Calu3 (cell line): Measurements from ENCODE around the gene PDE4A. TPM values are rescaled to one million over a fixed set of nuclear protein-coding genes. Genes with fewer than 3 reads are reported as not detected.

ENCODE experiments used
- BruUV-seq: library from RNA; stranded (reverse); fragments of 400-500 nt; replicated peaks from 2 replicates; lab custom pipeline; 2021; lab: Mats Ljungman, UMichigan
- CTCF ChIA-PET: fragments of 300-600 bp; sonication (Branson Sonifier 250); formaldehyde crosslinking; loops from one replicate; lab custom pipeline; 2022; ENCODE audit warnings: antibody characterized with exemption; lab: Charles Lee
- DNase-seq: peaks from one replicate; pipeline ENCODE4 v3.0.0; 2022
- H3K27ac Mint-ChIP-seq: one replicate; pipeline ENCODE4 v1.8.0; 2022; ENCODE audit warnings: mixed read lengths; ENCODE audit not compliant: unreplicated experiment
- H3K27me3 Mint-ChIP-seq: one replicate; pipeline ENCODE4 v1.8.0; 2022; ENCODE audit warnings: mixed read lengths; ENCODE audit not compliant: unreplicated experiment
- H3K36me3 Mint-ChIP-seq: one replicate; pipeline ENCODE4 v1.8.0; 2022; ENCODE audit warnings: mild to moderate bottlenecking, moderate library complexity, mixed read lengths; ENCODE audit not compliant: insufficient read depth, unreplicated experiment
- H3K4me1 Mint-ChIP-seq: one replicate; pipeline ENCODE4 v1.8.0; 2022; ENCODE audit warnings: mild to moderate bottlenecking, low read depth, mixed read lengths; ENCODE audit not compliant: unreplicated experiment
- H3K4me3 Mint-ChIP-seq: one replicate; pipeline ENCODE4 v1.8.0; 2022; ENCODE audit warnings: mild to moderate bottlenecking, low read depth, moderate library complexity, mixed read lengths; ENCODE audit not compliant: unreplicated experiment
- H3K9me3 Mint-ChIP-seq: one replicate; pipeline ENCODE4 v1.8.0; 2022; ENCODE audit warnings: low read depth, mixed read lengths; ENCODE audit not compliant: unreplicated experiment
- CTCF ChIP-seq: fragments of 200-600 bp; IDR thresholded peaks from one replicate; pipeline ENCODE4 v1.8.0; 2022; ENCODE audit warnings: antibody characterized with exemption; ENCODE audit not compliant: unreplicated experiment
- intact Hi-C: fragments of 100-400 bp; cut with micrococcal nuclease; formaldehyde crosslinking; loops from one replicate; pipeline ENCODE4 v1.10.0; 2022; ENCODE audit not compliant: unreplicated experiment
- total RNA-seq: library from RNA; stranded (reverse); gene quantifications from 2 replicates; pipeline ENCODE4 v1.2.3, GENCODE V29; 2022

PDE4A gene
- total RNA-seq, 1 experiment from 2014 or later = 2.8 TPM

GRCh38 chr19:10510301-10510802 is 90.0 kb downstream of the PDE4A start:
- Mint-ChIP-seq H3K4me1 (no peaks in the 10 kb centered on the region), H3K36me3 (no peaks in the 10 kb centered on the region), H3K27me3 (peaks cover 30% of the 10 kb centered on the region), H3K9me3 (no peaks in the 10 kb centered on the region), H3K4me3 (no peak overlapping the region), H3K27ac (no peak overlapping the region)
- peak; percentile 78 for TF ChIP-seq CTCF
- CTCF ChIA-PET = no interaction called here
- BruUV-seq = no TSS peak
- peak; percentile 27 for DNase-seq
- intact Hi-C loops = no loop called here

GRCh38 chr19:10513223-10513622 is 92.9 kb downstream of the PDE4A start:
- no peak overlapping the region for H3K27ac Mint-ChIP-seq
- H3K27me3 Mint-ChIP-seq = peaks cover 57% of the 10 kb centered on the region
- CTCF ChIA-PET = no interaction called here
- no peaks in the 10 kb centered on the region for H3K36me3 Mint-ChIP-seq
- no TSS peak for BruUV-seq
- intact Hi-C loops = no loop called here
- DNase-seq = no peak
- no peak overlapping the region for H3K4me3 Mint-ChIP-seq
- H3K4me1 Mint-ChIP-seq = peaks cover 11% of the 10 kb centered on the region
- TF ChIP-seq CTCF = no peak
- H3K9me3 Mint-ChIP-seq = no peaks in the 10 kb centered on the region

GRCh38 chr19:10514211-10515145 is 94.1 kb downstream of the PDE4A start:
- no peaks in the 10 kb centered on the region for H3K36me3 Mint-ChIP-seq
- H3K9me3 Mint-ChIP-seq = no peaks in the 10 kb centered on the region
- BruUV-seq = no TSS peak
- no peak overlapping the region for H3K4me3 Mint-ChIP-seq
- TF ChIP-seq CTCF = no peak
- peaks cover 16% of the 10 kb centered on the region for H3K4me1 Mint-ChIP-seq
- CTCF ChIA-PET = no interaction called here
- H3K27ac Mint-ChIP-seq = no peak overlapping the region
- peaks cover 69% of the 10 kb centered on the region for H3K27me3 Mint-ChIP-seq
- intact Hi-C loops = no loop called here
- DNase-seq = peak; percentile 7

GRCh38 chr19:10516064-10516385 is 95.7 kb downstream of the PDE4A start:
- Mint-ChIP-seq H3K9me3 (no peaks in the 10 kb centered on the region), H3K36me3 (no peaks in the 10 kb centered on the region), H3K4me1 (peaks cover 16% of the 10 kb centered on the region), H3K4me3 (no peak overlapping the region), H3K27me3 (peaks cover 80% of the 10 kb centered on the region), H3K27ac (no peak overlapping the region)
- TF ChIP-seq CTCF = no peak
- DNase-seq = no peak
- CTCF ChIA-PET = no interaction called here
- intact Hi-C loops = no loop called here
- BruUV-seq = no TSS peak
